DOHH2 (cell line): ENCODE results near the gene PLLP.

Experiments
- H3F3A ChIP-seq: fragments of 200-600 bp; sonication (generic), shearing (Covaris generic); 2 replicates; pipeline ENCODE4 v1.6.0; 2016; ENCODE audit warnings: antibody characterized with exemption, mild to moderate bottlenecking; ENCODE audit not compliant: control insufficient read depth, insufficient read depth
- H3K27ac ChIP-seq: fragments of 200-600 bp; sonication (generic); 2 replicates; pipeline ENCODE4 v1.5.1; 2014; ENCODE audit warnings: low read depth, mild to moderate bottlenecking, low read length, moderate library complexity
- H3K27me3 ChIP-seq: fragments of 200-600 bp; sonication (generic); 2 replicates; pipeline ENCODE4 v1.6.1; 2014; ENCODE audit warnings: mild to moderate bottlenecking, low read length, mixed read lengths; ENCODE audit not compliant: control insufficient read depth
- H3K36me3 ChIP-seq: fragments of 200-600 bp; sonication (generic); 2 replicates; pipeline ENCODE4 v1.6.1; 2014; ENCODE audit warnings: mild to moderate bottlenecking, low read length, moderate library complexity, mixed read lengths; ENCODE audit not compliant: control insufficient read depth
- H3K4me1 ChIP-seq: fragments of 200-600 bp; sonication (generic); 2 replicates; pipeline ENCODE4 v1.6.1; 2014; ENCODE audit warnings: mild to moderate bottlenecking, low read length, mixed read lengths; ENCODE audit not compliant: control insufficient read depth
- H3K4me2 ChIP-seq: fragments of 200-600 bp; sonication (generic); 2 replicates; pipeline ENCODE4 v1.6.0; 2014; ENCODE audit warnings: mild to moderate bottlenecking, low read length, moderate library complexity
- H3K4me3 ChIP-seq: fragments of 200-600 bp; sonication (generic); 2 replicates; pipeline ENCODE4 v1.5.1; 2014; ENCODE audit warnings: mild to moderate bottlenecking, low read length, mixed read lengths
- H3K79me2 ChIP-seq: fragments of 200-600 bp; sonication (generic); 2 replicates; pipeline ENCODE4 v1.6.1; 2014; ENCODE audit warnings: mild to moderate bottlenecking, low read length, mixed read lengths; ENCODE audit not compliant: control insufficient read depth
- H3K9me2 ChIP-seq: fragments of 200-600 bp; sonication (generic); replicated peaks from 2 replicates; pipeline ENCODE4 v1.6.1; 2014; ENCODE audit warnings: mild to moderate bottlenecking, low read length, mixed read lengths; ENCODE audit not compliant: control insufficient read depth
- H3K9me3 ChIP-seq: fragments of 200-600 bp; sonication (generic); 2 replicates; pipeline ENCODE4 v1.6.1; 2014; ENCODE audit warnings: antibody characterized with exemption, low read length, mixed read lengths; ENCODE audit not compliant: control insufficient read depth, insufficient read depth
- H4K20me1 ChIP-seq: fragments of 200-600 bp; sonication (generic); 2 replicates; pipeline ENCODE4 v1.6.0; 2014; ENCODE audit warnings: low read depth, mild to moderate bottlenecking, antibody characterized with exemption, low read length, moderate library complexity; ENCODE audit not compliant: control insufficient read depth, insufficient read depth
- EZH2phosphoT487 ChIP-seq: fragments of 200-600 bp; sonication (generic); IDR thresholded peaks from 2 replicates; pipeline ENCODE4 v1.6.1; 2017; ENCODE audit warnings: borderline replicate concordance, mild to moderate bottlenecking, antibody characterized with exemption, low read length, moderate library complexity, mixed read lengths
- TF ChIP-seq, protein P1 (sequence below): fragments of 200-600 bp; sonication (generic); IDR thresholded peaks from one replicate; pipeline ENCODE4 v1.5.1; 2014; ENCODE audit warnings: antibody characterized with exemption, mild to moderate bottlenecking, low read depth, low read length; ENCODE audit not compliant: poor library complexity, severe bottlenecking

PLLP gene

DNA sequence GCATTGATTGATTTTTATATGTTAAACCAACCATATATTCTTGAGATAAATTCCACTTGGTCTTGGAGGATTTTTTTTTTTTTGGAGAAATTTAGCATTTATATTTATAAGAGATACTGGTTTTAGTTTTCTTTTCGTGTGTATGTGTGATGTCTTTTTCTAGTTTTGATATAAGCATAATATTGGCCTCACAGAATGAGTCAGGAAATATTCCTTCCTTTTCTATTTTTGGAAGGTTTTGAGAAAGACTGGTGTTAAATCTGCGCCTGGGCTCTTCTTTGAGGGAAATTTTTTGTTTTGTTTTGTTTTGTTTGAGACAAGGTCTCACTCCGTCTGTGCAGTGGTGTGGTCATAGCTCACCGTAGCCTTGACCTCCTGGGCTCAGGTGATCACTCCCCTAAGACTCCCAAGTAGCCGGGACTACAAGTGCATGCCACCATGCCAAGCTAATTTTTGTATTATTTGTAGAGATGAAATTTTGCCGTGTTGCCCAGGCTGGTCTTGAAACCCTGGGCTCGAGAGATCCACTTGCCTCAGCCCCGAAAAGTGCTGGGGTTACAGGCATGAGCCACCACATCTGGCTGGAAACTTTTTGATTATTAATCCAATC is 45.4 kb upstream of the PLLP start:
- H3K27me3 ChIP-seq, result peaks cover 16% of the 10 kb centered on the region
- H3K9me3 ChIP-seq, result no peaks in the 10 kb centered on the region
- no peaks in the 10 kb centered on the region for H3K4me1 ChIP-seq
- H3K4me2 ChIP-seq, result no peak overlapping the region
- H3K36me3 ChIP-seq, result no peaks in the 10 kb centered on the region
- no peaks in the 10 kb centered on the region for H3F3A ChIP-seq
- no peaks in the 10 kb centered on the region for H3K9me2 ChIP-seq
- no peak overlapping the region for H3K4me3 ChIP-seq
- TF ChIP-seq, protein P1, sequence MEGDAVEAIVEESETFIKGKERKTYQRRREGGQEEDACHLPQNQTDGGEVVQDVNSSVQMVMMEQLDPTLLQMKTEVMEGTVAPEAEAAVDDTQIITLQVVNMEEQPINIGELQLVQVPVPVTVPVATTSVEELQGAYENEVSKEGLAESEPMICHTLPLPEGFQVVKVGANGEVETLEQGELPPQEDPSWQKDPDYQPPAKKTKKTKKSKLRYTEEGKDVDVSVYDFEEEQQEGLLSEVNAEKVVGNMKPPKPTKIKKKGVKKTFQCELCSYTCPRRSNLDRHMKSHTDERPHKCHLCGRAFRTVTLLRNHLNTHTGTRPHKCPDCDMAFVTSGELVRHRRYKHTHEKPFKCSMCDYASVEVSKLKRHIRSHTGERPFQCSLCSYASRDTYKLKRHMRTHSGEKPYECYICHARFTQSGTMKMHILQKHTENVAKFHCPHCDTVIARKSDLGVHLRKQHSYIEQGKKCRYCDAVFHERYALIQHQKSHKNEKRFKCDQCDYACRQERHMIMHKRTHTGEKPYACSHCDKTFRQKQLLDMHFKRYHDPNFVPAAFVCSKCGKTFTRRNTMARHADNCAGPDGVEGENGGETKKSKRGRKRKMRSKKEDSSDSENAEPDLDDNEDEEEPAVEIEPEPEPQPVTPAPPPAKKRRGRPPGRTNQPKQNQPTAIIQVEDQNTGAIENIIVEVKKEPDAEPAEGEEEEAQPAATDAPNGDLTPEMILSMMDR, result no peak
- TF ChIP-seq EZH2phosphoT487, result no peak
- no peaks in the 10 kb centered on the region for H3K79me2 ChIP-seq
- H3K27ac ChIP-seq, result no peak overlapping the region
- H4K20me1 ChIP-seq, result no peaks in the 10 kb centered on the region

DNA sequence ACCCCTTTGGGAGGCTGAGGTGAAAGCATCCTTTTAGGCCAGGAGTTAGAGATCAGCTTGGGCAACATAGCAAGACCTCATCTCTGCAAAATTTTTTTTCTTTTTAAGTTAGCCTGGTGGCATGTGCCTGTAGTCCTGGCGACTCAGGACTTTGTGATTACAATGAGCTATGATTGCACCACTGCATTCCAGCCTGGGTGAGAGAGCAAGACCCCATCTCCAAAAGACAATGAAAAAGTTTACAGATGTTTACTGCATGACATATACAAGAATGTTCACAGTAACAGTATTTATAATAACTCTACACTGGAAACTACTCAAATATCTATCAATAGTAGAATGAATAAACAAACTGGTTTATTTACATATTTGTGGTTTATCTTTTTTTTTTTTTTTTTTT is 41.0 kb upstream of the PLLP start:
- H3K79me2 ChIP-seq, result no peaks in the 10 kb centered on the region
- no peak overlapping the region for H3K4me3 ChIP-seq
- H3K36me3 ChIP-seq, result no peaks in the 10 kb centered on the region
- H3K4me2 ChIP-seq, result no peak overlapping the region
- H3K27ac ChIP-seq, result no peak overlapping the region
- no peaks in the 10 kb centered on the region for H3K9me3 ChIP-seq
- no peaks in the 10 kb centered on the region for H3K4me1 ChIP-seq
- no peaks in the 10 kb centered on the region for H4K20me1 ChIP-seq
- H3K9me2 ChIP-seq, result no peaks in the 10 kb centered on the region
- peaks cover 11% of the 10 kb centered on the region for H3K27me3 ChIP-seq
- no peak for TF ChIP-seq EZH2phosphoT487
- TF ChIP-seq, protein P1, result no peak
- no peaks in the 10 kb centered on the region for H3F3A ChIP-seq

DNA sequence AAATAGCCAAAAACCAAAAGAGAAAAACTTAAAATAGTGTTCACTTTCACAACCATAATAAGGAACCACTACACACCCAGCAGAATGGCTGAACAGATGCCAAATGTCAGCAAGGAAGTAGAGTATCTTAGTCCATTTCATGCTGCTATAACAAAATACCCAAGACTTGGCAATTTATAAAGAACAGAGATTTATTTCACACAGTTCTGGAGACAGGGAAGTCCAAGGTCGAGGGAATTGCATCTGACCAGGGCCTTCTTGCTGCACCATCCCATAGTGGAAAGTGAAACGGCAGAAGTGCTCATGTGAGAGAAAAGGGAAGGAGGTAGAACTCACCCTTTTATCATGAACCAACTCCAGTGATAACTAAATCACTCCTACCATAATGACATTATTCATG is 40.3 kb upstream of the PLLP start:
- no peak overlapping the region for H3K4me2 ChIP-seq

More for the DNA sequence above, 40.3 kb upstream of the PLLP start:
- no peak for TF ChIP-seq EZH2phosphoT487
- TF ChIP-seq, protein P1, result no peak
- H3F3A ChIP-seq, result no peaks in the 10 kb centered on the region
- H3K27ac ChIP-seq, result no peak overlapping the region
- no peaks in the 10 kb centered on the region for H3K36me3 ChIP-seq
- peaks cover 10% of the 10 kb centered on the region for H3K27me3 ChIP-seq
- H3K4me3 ChIP-seq, result no peak overlapping the region
- no peaks in the 10 kb centered on the region for H3K9me2 ChIP-seq
- no peaks in the 10 kb centered on the region for H3K79me2 ChIP-seq
- no peaks in the 10 kb centered on the region for H4K20me1 ChIP-seq
- H3K9me3 ChIP-seq, result no peaks in the 10 kb centered on the region
- H3K4me1 ChIP-seq, result no peaks in the 10 kb centered on the region
